CD4-positive, alpha-beta memory T cell (primary cell): ENCODE results near the gene CPNE4. TPM values are rescaled to one million over a fixed set of nuclear protein-coding genes. Genes with fewer than 3 reads are reported as not detected.
A peak's percentile ranks its signal among the peaks of the same experiment; 100 is the strongest.

Experiments
- CTCF ChIA-PET: fragments of 350-600 bp; sonication (Branson Sonifier 250); formaldehyde crosslinking; loops from one replicate; lab custom pipeline; 2021; ENCODE audit warnings: inconsistent platforms; ENCODE audit not compliant: partially characterized antibody; lab: Charles Lee
- POLR2A ChIA-PET: fragments of 350-600 bp; sonication (Branson Sonifier 250); formaldehyde crosslinking; loops from one replicate; lab custom pipeline; 2021; ENCODE audit not compliant: partially characterized antibody; lab: Charles Lee
- DNase-seq, 5 donors: peaks; one replicate each; pipeline versions ENCODE4 v3.0.0 to v3.0.0-alpha.2; 2020 to 2022; ENCODE audit warnings: mixed read lengths in 1 of 5
- H3K27ac ChIP-seq: one replicate; pipeline ENCODE4 v1.7.0; 2013; ENCODE audit warnings: low read depth, low read length
- H3K27me3 ChIP-seq: 2 replicates; pipeline ENCODE4 v1.7.0; 2013; ENCODE audit warnings: mild to moderate bottlenecking, low read length, moderate library complexity; ENCODE audit not compliant: insufficient read depth
- H3K36me3 ChIP-seq: 2 replicates; pipeline ENCODE4 v1.7.0; 2013; ENCODE audit warnings: mild to moderate bottlenecking, low read length, moderate library complexity; ENCODE audit not compliant: insufficient read depth
- H3K4me1 ChIP-seq: 2 replicates; pipeline ENCODE4 v1.7.0; 2013; ENCODE audit warnings: mild to moderate bottlenecking, low read length, moderate library complexity; ENCODE audit not compliant: insufficient read depth
- H3K4me3 ChIP-seq, 2 donors: one replicate each; pipeline ENCODE4 v1.7.0; 2013; ENCODE audit warnings: low read length in 2 of 2, mild to moderate bottlenecking in 1 of 2
- H3K9me3 ChIP-seq, 2 donors: one replicate each; pipeline ENCODE4 v1.7.0; 2013; ENCODE audit warnings: low read length in 2 of 2, control low read depth in 1 of 2; ENCODE audit not compliant: control insufficient read depth in 1 of 2
- H3K27ac Mint-ChIP-seq, 7 donors: one replicate each; pipeline ENCODE4 v1.8.0; 2020 to 2021; ENCODE audit warnings: mixed read lengths in 7 of 7, mild to moderate bottlenecking in 6 of 7, inconsistent platforms in 3 of 7, moderate library complexity in 3 of 7
- H3K27me3 Mint-ChIP-seq, 2 donors: one replicate each; pipeline ENCODE4 v1.8.0; 2020 to 2021; ENCODE audit warnings: mixed read lengths in 2 of 2
- H3K36me3 Mint-ChIP-seq, 2 donors: one replicate each; pipeline ENCODE4 v1.8.0; 2020 to 2021; ENCODE audit warnings: mixed read lengths in 2 of 2, inconsistent platforms in 1 of 2, mild to moderate bottlenecking in 1 of 2
- H3K4me1 Mint-ChIP-seq, 4 donors: one replicate each; pipeline ENCODE4 v1.8.0; 2020 to 2021; ENCODE audit warnings: mixed read lengths in 4 of 4, mild to moderate bottlenecking in 1 of 4
- H3K4me3 Mint-ChIP-seq, 8 donors: one replicate each; pipeline ENCODE4 v1.8.0; 2020 to 2021; ENCODE audit warnings: mixed read lengths in 8 of 8, mild to moderate bottlenecking in 7 of 8, moderate library complexity in 6 of 8, inconsistent platforms in 3 of 8
- H3K9me3 Mint-ChIP-seq, 8 donors: one replicate each; pipeline ENCODE4 v1.8.0; 2020 to 2021; ENCODE audit warnings: mixed read lengths in 8 of 8, mild to moderate bottlenecking in 5 of 8, inconsistent platforms in 3 of 8, moderate library complexity in 1 of 8
- intact Hi-C: fragments of 100-400 bp; cut with micrococcal nuclease; formaldehyde crosslinking; loops from one replicate; pipeline ENCODE4 v1.15.1; 2023
- polyA plus RNA-seq, 2 donors: library from polyadenylated mRNA; unstranded; fragments of 300-500 nt; fragmentation: Illumina TruSeq; gene quantifications; one replicate each; pipeline ENCODE4 v1.2.3, GENCODE V29; 2021
- total RNA-seq, 2 experiments: library from RNA; stranded (reverse); gene quantifications; one replicate each; pipeline ENCODE4 v1.2.3, GENCODE V29; 2021

CPNE4 gene
- total and polyA plus RNA-seq, 4 experiments from 2014 or later: not detected

DNA sequence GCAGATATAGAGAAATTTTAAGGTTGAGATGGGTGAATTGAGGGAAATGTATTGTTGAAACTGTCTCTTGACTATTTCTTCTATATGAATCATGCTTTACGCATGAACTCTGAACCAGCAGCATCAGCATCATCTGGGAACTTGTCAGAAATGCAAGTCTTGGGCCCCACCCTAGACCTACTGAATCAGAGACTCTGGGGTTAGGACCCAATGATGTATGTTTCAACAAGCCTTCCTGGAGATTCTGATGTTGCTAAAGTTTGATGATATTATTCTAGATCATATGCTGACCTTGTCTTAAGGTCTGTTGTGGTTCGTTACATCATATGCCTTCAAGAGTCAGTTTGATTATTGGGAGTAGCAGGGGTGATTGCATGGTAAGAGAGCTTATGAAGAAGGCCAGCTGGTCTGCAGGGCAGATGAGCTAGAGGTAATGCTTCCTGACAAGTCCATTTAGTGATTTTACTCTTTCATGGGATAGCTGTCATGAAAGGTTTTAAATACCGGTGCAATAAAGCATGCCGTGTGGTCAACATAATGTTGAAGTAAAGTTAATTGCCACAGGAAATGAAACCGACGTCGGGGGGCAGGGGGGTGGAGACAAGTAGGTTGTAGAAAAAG is 379.6 kb downstream of the CPNE4 start:
- H3K4me1 Mint-ChIP-seq: no peaks in the 10 kb centered on the region
- no peaks in the 10 kb centered on the region for H3K27me3 ChIP-seq
- peaks cover 1 to 3% of the 10 kb centered on the region in 2 donors for H3K27me3 Mint-ChIP-seq
- intact Hi-C loops: no loop called here
- no peak overlapping the region for H3K27ac Mint-ChIP-seq
- ChIA-PET CTCF (interaction anchor here (0.6 kb wide), 1 partner anchor 1446 kb away, joined by 3 read pairs; no protein-coding TSS in a partner anchor), POLR2A (no interaction called here)
- no peaks in the 10 kb centered on the region for H3K36me3 ChIP-seq
- no peaks in the 10 kb centered on the region for H3K36me3 Mint-ChIP-seq
- H3K9me3 Mint-ChIP-seq: peaks cover 0 to 2% (median under 1%) of the 10 kb centered on the region in 8 donors
- no peaks in the 10 kb centered on the region for H3K9me3 ChIP-seq
- H3K4me3 Mint-ChIP-seq: no peak overlapping the region
- no peak overlapping the region for H3K4me3 ChIP-seq
- DNase-seq: no peak
- H3K4me1 ChIP-seq: no peaks in the 10 kb centered on the region
- no peak overlapping the region for H3K27ac ChIP-seq

- Histone ChIP-seq H3K4me1 (no peaks in the 10 kb centered on the region), H3K4me3 (no peak overlapping the region), H3K27me3 (no peaks in the 10 kb centered on the region), H3K27ac (no peak overlapping the region), H3K9me3 (no peaks in the 10 kb centered on the region), H3K36me3 (no peaks in the 10 kb centered on the region)
- no peak for DNase-seq
- ChIA-PET POLR2A (no interaction called here), CTCF (no interaction called here)
- intact Hi-C loops: no loop called here
- Mint-ChIP-seq H3K36me3 (no peaks in the 10 kb centered on the region), H3K9me3 (no peaks in the 10 kb centered on the region), H3K27me3 (peaks cover 1 to 5% of the 10 kb centered on the region in 2 donors), H3K4me1 (no peaks in the 10 kb centered on the region), H3K27ac (no peak overlapping the region), H3K4me3 (no peak overlapping the region)
These were observed 389.2 kb downstream of the CPNE4 start for GRCh38 chr3:131645638-131646037.

DNA sequence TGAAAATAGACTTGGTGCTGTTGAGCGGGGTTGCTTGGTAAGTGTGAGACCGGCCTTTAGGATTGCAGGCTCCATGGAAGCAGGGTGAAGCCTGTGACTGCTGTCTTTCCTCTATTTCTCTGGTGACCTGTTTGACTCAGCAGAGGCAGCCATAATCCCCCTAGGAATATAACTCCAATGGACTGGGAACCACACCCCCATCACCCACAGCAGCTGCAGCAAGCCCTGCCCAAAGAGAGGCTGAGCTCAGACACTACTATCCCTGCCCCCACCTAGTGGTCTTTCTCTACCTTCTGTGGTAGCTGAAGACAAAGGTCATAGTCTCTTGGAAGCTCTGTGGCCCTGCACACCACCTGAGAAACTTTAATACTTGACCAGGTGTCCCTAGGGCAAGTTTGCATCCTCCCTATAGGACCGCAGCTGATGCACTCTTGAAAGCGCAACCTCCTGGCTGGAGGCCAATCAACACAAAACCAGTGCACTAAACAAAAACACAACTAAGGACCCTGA is 398.5 kb downstream of the CPNE4 start:
- no peak overlapping the region for H3K4me3 ChIP-seq
- ChIA-PET CTCF (no interaction called here), POLR2A (no interaction called here)
- DNase-seq: no peak
- peaks cover 0 to 4% (median 0%) of the 10 kb centered on the region in 8 donors for H3K9me3 Mint-ChIP-seq
- H3K36me3 ChIP-seq: no peaks in the 10 kb centered on the region
- H3K36me3 Mint-ChIP-seq: no peaks in the 10 kb centered on the region
- no peak overlapping the region for H3K27ac ChIP-seq
- peak overlapping the region in 1 of 7 donors; percentile 61 for H3K27ac Mint-ChIP-seq
- H3K4me3 Mint-ChIP-seq: no peak overlapping the region
- H3K4me1 Mint-ChIP-seq: no peaks in the 10 kb centered on the region
- no peaks in the 10 kb centered on the region for H3K4me1 ChIP-seq
- H3K27me3 ChIP-seq: no peaks in the 10 kb centered on the region
- intact Hi-C loops: no loop called here
- H3K9me3 ChIP-seq: no peaks in the 10 kb centered on the region
- H3K27me3 Mint-ChIP-seq: peaks cover 6 to 12% of the 10 kb centered on the region in 2 donors

- Histone ChIP-seq H3K36me3 (no peaks in the 10 kb centered on the region), H3K27ac (no peak overlapping the region), H3K9me3 (no peaks in the 10 kb centered on the region), H3K27me3 (no peaks in the 10 kb centered on the region), H3K4me1 (no peaks in the 10 kb centered on the region), H3K4me3 (no peak overlapping the region)
- Mint-ChIP-seq H3K4me3 (no peak overlapping the region), H3K36me3 (no peaks in the 10 kb centered on the region), H3K4me1 (no peaks in the 10 kb centered on the region), H3K9me3 (peaks cover 0 to 4% (median 0%) of the 10 kb centered on the region in 8 donors), H3K27ac (no peak overlapping the region), H3K27me3 (peaks cover 8 to 9% of the 10 kb centered on the region in 2 donors)
- ChIA-PET POLR2A (no interaction called here), CTCF (no interaction called here)
- DNase-seq: no peak
- intact Hi-C loops: no loop called here
These were observed 404.0 kb downstream of the CPNE4 start for GRCh38 chr3:131630807-131631206.

DNA sequence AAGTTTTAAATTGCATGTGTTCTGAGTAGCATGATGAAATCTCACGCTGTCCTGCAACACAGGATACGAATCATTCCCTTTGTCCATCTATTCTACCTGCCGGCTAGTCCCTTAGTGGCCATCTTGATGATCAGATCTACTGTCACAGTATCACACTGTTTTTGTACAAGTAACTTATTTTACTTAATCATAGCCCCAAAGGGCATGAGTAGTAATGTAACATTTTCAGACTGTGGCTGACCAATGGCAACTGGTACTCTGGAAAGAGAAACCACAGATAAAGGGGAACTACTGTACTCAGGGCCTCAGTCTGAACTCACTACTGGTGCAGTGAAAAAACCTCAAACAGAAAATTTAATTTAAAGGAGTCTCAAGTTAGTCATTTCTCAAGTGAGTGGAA is 404.7 kb downstream of the CPNE4 start:
- POLR2A ChIA-PET: no interaction called here
- Mint-ChIP-seq H3K4me3 (no peak overlapping the region), H3K4me1 (no peaks in the 10 kb centered on the region), H3K27ac (no peak overlapping the region), H3K9me3 (peaks cover 0 to 4% (median 0%) of the 10 kb centered on the region in 8 donors), H3K36me3 (no peaks in the 10 kb centered on the region), H3K27me3 (peaks cover 8 to 9% of the 10 kb centered on the region in 2 donors)
- no peaks in the 10 kb centered on the region for H3K27me3 ChIP-seq
- no peak overlapping the region for H3K27ac ChIP-seq
- no peaks in the 10 kb centered on the region for H3K4me1 ChIP-seq
- no peaks in the 10 kb centered on the region for H3K9me3 ChIP-seq
- DNase-seq: no peak
- no peaks in the 10 kb centered on the region for H3K36me3 ChIP-seq
- no peak overlapping the region for H3K4me3 ChIP-seq
- CTCF ChIA-PET: no interaction called here
- intact Hi-C loops: no loop called here

- POLR2A ChIA-PET: no interaction called here
- H3K9me3 Mint-ChIP-seq: no peaks in the 10 kb centered on the region
These were observed 411.4 kb downstream of the CPNE4 start for GRCh38 chr3:131623431-131623830.

GRCh38 chr3:131622726-131623125 is 412.1 kb downstream of the CPNE4 start:
- DNase-seq: no peak
- intact Hi-C loops: no loop called here
- Histone ChIP-seq H3K27ac (no peak overlapping the region), H3K4me1 (no peaks in the 10 kb centered on the region), H3K36me3 (no peaks in the 10 kb centered on the region), H3K9me3 (no peaks in the 10 kb centered on the region), H3K27me3 (no peaks in the 10 kb centered on the region), H3K4me3 (no peak overlapping the region)
- H3K4me1 Mint-ChIP-seq: no peaks in the 10 kb centered on the region
- no peaks in the 10 kb centered on the region for H3K36me3 Mint-ChIP-seq
- H3K9me3 Mint-ChIP-seq: peaks cover 0 to 1% (median 0%) of the 10 kb centered on the region in 8 donors
- H3K27ac Mint-ChIP-seq: no peak overlapping the region
- H3K27me3 Mint-ChIP-seq: peaks cover 7% of the 10 kb centered on the region in 2 donors
- ChIA-PET POLR2A (no interaction called here), CTCF (no interaction called here)
- H3K4me3 Mint-ChIP-seq: no peak overlapping the region

More at GRCh38 chr3:131623431-131623830, 411.4 kb downstream of the CPNE4 start:
- Mint-ChIP-seq H3K36me3 (no peaks in the 10 kb centered on the region), H3K27ac (no peak overlapping the region), H3K4me1 (no peaks in the 10 kb centered on the region), H3K27me3 (peaks cover 4 to 5% of the 10 kb centered on the region in 2 donors), H3K4me3 (no peak overlapping the region)
- no peak for DNase-seq
- Histone ChIP-seq H3K27me3 (no peaks in the 10 kb centered on the region), H3K9me3 (no peaks in the 10 kb centered on the region), H3K36me3 (no peaks in the 10 kb centered on the region), H3K4me1 (no peaks in the 10 kb centered on the region), H3K4me3 (no peak overlapping the region), H3K27ac (no peak overlapping the region)
- CTCF ChIA-PET: no interaction called here
- intact Hi-C loops: no loop called here
